ENCODE results near the gene RNF13.

DNA sequence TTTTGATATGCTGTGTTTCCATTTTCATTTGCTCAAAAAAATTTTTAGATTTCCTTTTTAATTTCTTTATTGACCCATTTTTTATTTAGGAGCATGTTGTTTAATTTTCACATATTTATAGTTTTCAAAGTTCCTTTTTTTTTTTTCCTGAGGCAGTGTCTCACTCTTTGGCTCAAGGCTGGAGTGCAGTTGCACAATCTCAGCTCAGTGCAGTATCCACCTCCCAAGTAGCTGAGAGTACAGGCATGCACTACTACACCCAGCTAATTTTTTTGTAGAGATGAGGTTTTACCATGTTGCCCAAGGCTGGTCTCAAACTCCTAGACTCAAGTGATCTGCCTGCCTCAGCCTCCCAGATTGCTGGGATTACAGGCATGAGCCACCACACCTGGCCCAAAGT lies 121.5 kb downstream of the RNF13 start:
- TF ChIP-seq, protein P1, sequence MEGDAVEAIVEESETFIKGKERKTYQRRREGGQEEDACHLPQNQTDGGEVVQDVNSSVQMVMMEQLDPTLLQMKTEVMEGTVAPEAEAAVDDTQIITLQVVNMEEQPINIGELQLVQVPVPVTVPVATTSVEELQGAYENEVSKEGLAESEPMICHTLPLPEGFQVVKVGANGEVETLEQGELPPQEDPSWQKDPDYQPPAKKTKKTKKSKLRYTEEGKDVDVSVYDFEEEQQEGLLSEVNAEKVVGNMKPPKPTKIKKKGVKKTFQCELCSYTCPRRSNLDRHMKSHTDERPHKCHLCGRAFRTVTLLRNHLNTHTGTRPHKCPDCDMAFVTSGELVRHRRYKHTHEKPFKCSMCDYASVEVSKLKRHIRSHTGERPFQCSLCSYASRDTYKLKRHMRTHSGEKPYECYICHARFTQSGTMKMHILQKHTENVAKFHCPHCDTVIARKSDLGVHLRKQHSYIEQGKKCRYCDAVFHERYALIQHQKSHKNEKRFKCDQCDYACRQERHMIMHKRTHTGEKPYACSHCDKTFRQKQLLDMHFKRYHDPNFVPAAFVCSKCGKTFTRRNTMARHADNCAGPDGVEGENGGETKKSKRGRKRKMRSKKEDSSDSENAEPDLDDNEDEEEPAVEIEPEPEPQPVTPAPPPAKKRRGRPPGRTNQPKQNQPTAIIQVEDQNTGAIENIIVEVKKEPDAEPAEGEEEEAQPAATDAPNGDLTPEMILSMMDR (IDR thresholded peaks at IDR 0.05), result no peak
- TF ChIP-seq EZH2 (IDR thresholded peaks at IDR 0.05; ENCODE audit: borderline replicate concordance, insufficient read depth, low read depth, low read length, poor library complexity, severe bottlenecking), result no peak
